Keratinocyte (primary cell): Measurements from ENCODE around the gene KCNJ9. TPM values are rescaled to one million over a fixed set of nuclear protein-coding genes. Genes with fewer than 3 reads are reported as not detected.

ENCODE experiments used
- DNase-seq: peaks from one replicate; pipeline ENCODE4 v3.0.0-alpha.2; 2011; ENCODE audit warnings: low read depth, missing footprints, low spot score
- FAIRE-seq: peaks from 2 replicates; lab custom pipeline; 2011; peaks lifted over from hg19 to GRCh38; lab: Jason Lieb, UNC
- H2AFZ ChIP-seq: 2 replicates; pipeline ENCODE4 v1.6.0; 2012; ENCODE audit warnings: low read length, control low read depth, inconsistent platforms; ENCODE audit not compliant: control insufficient read depth
- H3K27ac ChIP-seq: 2 replicates; pipeline ENCODE4 v1.5.1; 2011; ENCODE audit warnings: low read length; ENCODE audit not compliant: control insufficient read depth, insufficient read depth
- H3K27me3 ChIP-seq: 3 replicates; pipeline ENCODE4 v1.6.0; 2011; ENCODE audit warnings: low read length; ENCODE audit not compliant: control insufficient read depth, insufficient read depth; ENCODE audit errors: extremely low read depth
- H3K36me3 ChIP-seq, 2 experiments: 2 replicates in 1 of 2; 3 replicates in 1 of 2; pipeline ENCODE4 v1.5.1; 2011; ENCODE audit warnings: low read length in 2 of 2, mild to moderate bottlenecking in 1 of 2; ENCODE audit not compliant: control insufficient read depth in 2 of 2, insufficient read depth in 2 of 2; ENCODE audit errors: extremely low read depth in 1 of 2
- H3K4me1 ChIP-seq: 3 replicates; pipeline ENCODE4 v1.5.1; 2011; ENCODE audit warnings: low read length; ENCODE audit not compliant: control insufficient read depth, insufficient read depth; ENCODE audit errors: extremely low read depth
- H3K4me2 ChIP-seq: 3 replicates; pipeline ENCODE4 v1.6.0; 2011; ENCODE audit warnings: low read depth, low read length; ENCODE audit not compliant: control insufficient read depth, insufficient read depth; ENCODE audit errors: extremely low read depth
- H3K4me3 ChIP-seq, 3 experiments: fragments of 200-600 bp in 1 of 3; sonication (generic) in 1 of 3; 2 replicates in 2 of 3; 3 replicates in 1 of 3; pipeline ENCODE4 v1.5.1; 2011 to 2016; ENCODE audit warnings: low read length in 3 of 3, mild to moderate bottlenecking in 3 of 3, control low read depth in 2 of 3, inconsistent platforms in 1 of 3, low read depth in 1 of 3, mixed read lengths in 1 of 3, mixed run types in 1 of 3, moderate library complexity in 1 of 3; ENCODE audit not compliant: control insufficient read depth in 2 of 3, insufficient read depth in 2 of 3; ENCODE audit errors: extremely low read depth in 1 of 3
- H3K79me2 ChIP-seq: 2 replicates; pipeline ENCODE4 v1.6.0; 2012; ENCODE audit warnings: low read length; ENCODE audit not compliant: control insufficient read depth, insufficient read depth
- H3K9ac ChIP-seq: 3 replicates; pipeline ENCODE4 v1.6.0; 2011; ENCODE audit warnings: low read length; ENCODE audit not compliant: control insufficient read depth, insufficient read depth; ENCODE audit errors: extremely low read depth
- H3K9me1 ChIP-seq: 3 replicates; pipeline ENCODE4 v1.6.0; 2011; ENCODE audit warnings: low read length; ENCODE audit not compliant: control insufficient read depth, insufficient read depth; ENCODE audit errors: extremely low read depth
- H3K9me3 ChIP-seq: 2 replicates; pipeline ENCODE4 v1.5.1; 2012; ENCODE audit warnings: low read depth, low read length; ENCODE audit not compliant: control insufficient read depth
- H4K20me1 ChIP-seq: 3 replicates; pipeline ENCODE4 v1.6.0; 2011; ENCODE audit warnings: low read length; ENCODE audit not compliant: control insufficient read depth, insufficient read depth; ENCODE audit errors: extremely low read depth
- EZH2 ChIP-seq: IDR thresholded peaks from one replicate; pipeline ENCODE4 v1.6.1; 2012; ENCODE audit warnings: inconsistent platforms, mild to moderate bottlenecking, low read length, moderate library complexity
- dilution Hi-C: fragments of 300-500 bp; cut with MboI; formaldehyde crosslinking; loops from one replicate; pipeline ENCODE4 v1.7.0; 2020; ENCODE audit warnings: low sequenced_read_pairs; ENCODE audit not compliant: extremely low pct_ligation_motif_present
- polyA plus RNA-seq, 5 experiments: library from polyadenylated mRNA; depleted of rRNA in 3 of 5; stranded (reverse) in 3 of 5; stranded (forward) in 1 of 5; unstranded in 1 of 5; fragments of >200 nt; gene quantifications; 1 replicate in 1 of 5; 2 replicates in 3 of 5; 3 replicates in 1 of 5; pipeline versions ENCODE4 v1.2.1 to v1.2.3, GENCODE V29; 2011 to 2012; ENCODE audit warnings: missing spikeins in 2 of 5, low read depth in 1 of 5, low replicate concordance in 1 of 5
- TF ChIP-seq, protein P1 (sequence below), 3 experiments: IDR thresholded peaks in 1 of 3; conservative IDR thresholded peaks in 1 of 3; optimal IDR thresholded peaks in 1 of 3; 2 replicates in 2 of 3; 3 replicates in 1 of 3; pipeline versions ENCODE3 to v1.5.1; 2011; ENCODE audit warnings: low read length in 3 of 3, mild to moderate bottlenecking in 3 of 3, moderate library complexity in 2 of 3, control low read depth in 1 of 3, inconsistent platforms in 1 of 3; ENCODE audit not compliant: insufficient read depth in 2 of 3; ENCODE audit errors: extremely low read depth in 1 of 3

The KCNJ9 gene
- polyA plus RNA-seq, 1 donor (not counting 4 experiments of a cell fraction or from before 2014, with no cell fraction given) = not detected

GRCh38 chr1:160064746-160065145, 16.6 kb upstream of the KCNJ9 start:
- Histone ChIP-seq H3K4me2 (no peak overlapping the region), H3K36me3 (no peaks in the 10 kb centered on the region), H3K4me3 (no peak overlapping the region), H3K4me1 (peaks cover 3% of the 10 kb centered on the region), H2AFZ (no peak overlapping the region), H3K27ac (no peak overlapping the region), H3K9me1 (no peaks in the 10 kb centered on the region), H3K9ac (no peak overlapping the region), H3K9me3 (no peaks in the 10 kb centered on the region), H3K27me3 (peaks cover 52% of the 10 kb centered on the region), H3K79me2 (no peaks in the 10 kb centered on the region), H4K20me1 (no peaks in the 10 kb centered on the region)
- FAIRE-seq = no peak
- dilution Hi-C loops = no loop called here
- no peak for TF ChIP-seq EZH2
- TF ChIP-seq, protein P1, sequence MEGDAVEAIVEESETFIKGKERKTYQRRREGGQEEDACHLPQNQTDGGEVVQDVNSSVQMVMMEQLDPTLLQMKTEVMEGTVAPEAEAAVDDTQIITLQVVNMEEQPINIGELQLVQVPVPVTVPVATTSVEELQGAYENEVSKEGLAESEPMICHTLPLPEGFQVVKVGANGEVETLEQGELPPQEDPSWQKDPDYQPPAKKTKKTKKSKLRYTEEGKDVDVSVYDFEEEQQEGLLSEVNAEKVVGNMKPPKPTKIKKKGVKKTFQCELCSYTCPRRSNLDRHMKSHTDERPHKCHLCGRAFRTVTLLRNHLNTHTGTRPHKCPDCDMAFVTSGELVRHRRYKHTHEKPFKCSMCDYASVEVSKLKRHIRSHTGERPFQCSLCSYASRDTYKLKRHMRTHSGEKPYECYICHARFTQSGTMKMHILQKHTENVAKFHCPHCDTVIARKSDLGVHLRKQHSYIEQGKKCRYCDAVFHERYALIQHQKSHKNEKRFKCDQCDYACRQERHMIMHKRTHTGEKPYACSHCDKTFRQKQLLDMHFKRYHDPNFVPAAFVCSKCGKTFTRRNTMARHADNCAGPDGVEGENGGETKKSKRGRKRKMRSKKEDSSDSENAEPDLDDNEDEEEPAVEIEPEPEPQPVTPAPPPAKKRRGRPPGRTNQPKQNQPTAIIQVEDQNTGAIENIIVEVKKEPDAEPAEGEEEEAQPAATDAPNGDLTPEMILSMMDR (optimal IDR thresholded peaks at IDR 0.05 in 1 of 3, IDR thresholded peaks at IDR 0.05 in 1 of 3, conservative IDR thresholded peaks at IDR 0.05 in 1 of 3; ENCODE audit: extremely low read depth in 1 of 3, insufficient read depth in 2 of 3, low read length in 3 of 3) = no peak
- no peak for DNase-seq

GRCh38 chr1:160066829-160067745, 14.3 kb upstream of the KCNJ9 start:
- Histone ChIP-seq H3K27me3 (peaks cover 64% of the 10 kb centered on the region), H3K36me3 (no peaks in the 10 kb centered on the region)
- FAIRE-seq = no peak

More at GRCh38 chr1:160066829-160067745, 14.3 kb upstream of the KCNJ9 start:
- Histone ChIP-seq H3K9ac (no peak overlapping the region), H3K4me2 (no peak overlapping the region), H3K9me1 (no peaks in the 10 kb centered on the region), H3K79me2 (no peaks in the 10 kb centered on the region), H3K9me3 (no peaks in the 10 kb centered on the region), H4K20me1 (no peaks in the 10 kb centered on the region), H3K4me1 (peaks cover 3% of the 10 kb centered on the region), H2AFZ (no peak overlapping the region), H3K27ac (no peak overlapping the region), H3K4me3 (no peak overlapping the region)
- no peak for TF ChIP-seq EZH2
- TF ChIP-seq, protein P1 (optimal IDR thresholded peaks at IDR 0.05 in 1 of 3, IDR thresholded peaks at IDR 0.05 in 1 of 3, conservative IDR thresholded peaks at IDR 0.05 in 1 of 3; ENCODE audit: extremely low read depth in 1 of 3, insufficient read depth in 2 of 3, low read length in 3 of 3) = no peak
- dilution Hi-C loops = no loop called here
- no peak for DNase-seq
